ENCODE results near the gene DUSP6. TPM values are rescaled to one million over a fixed set of nuclear protein-coding genes. Genes with fewer than 3 reads are reported as not detected.
"Not testable (repeated sequence)": the region's sequence is repeated elsewhere in the genome, so short reads cannot be mapped to it uniquely, and the experiment has no call there.

The DUSP6 gene
- total RNA-seq, 2 donors from 2014 or later = 42.2 to 49.6 TPM

DNA sequence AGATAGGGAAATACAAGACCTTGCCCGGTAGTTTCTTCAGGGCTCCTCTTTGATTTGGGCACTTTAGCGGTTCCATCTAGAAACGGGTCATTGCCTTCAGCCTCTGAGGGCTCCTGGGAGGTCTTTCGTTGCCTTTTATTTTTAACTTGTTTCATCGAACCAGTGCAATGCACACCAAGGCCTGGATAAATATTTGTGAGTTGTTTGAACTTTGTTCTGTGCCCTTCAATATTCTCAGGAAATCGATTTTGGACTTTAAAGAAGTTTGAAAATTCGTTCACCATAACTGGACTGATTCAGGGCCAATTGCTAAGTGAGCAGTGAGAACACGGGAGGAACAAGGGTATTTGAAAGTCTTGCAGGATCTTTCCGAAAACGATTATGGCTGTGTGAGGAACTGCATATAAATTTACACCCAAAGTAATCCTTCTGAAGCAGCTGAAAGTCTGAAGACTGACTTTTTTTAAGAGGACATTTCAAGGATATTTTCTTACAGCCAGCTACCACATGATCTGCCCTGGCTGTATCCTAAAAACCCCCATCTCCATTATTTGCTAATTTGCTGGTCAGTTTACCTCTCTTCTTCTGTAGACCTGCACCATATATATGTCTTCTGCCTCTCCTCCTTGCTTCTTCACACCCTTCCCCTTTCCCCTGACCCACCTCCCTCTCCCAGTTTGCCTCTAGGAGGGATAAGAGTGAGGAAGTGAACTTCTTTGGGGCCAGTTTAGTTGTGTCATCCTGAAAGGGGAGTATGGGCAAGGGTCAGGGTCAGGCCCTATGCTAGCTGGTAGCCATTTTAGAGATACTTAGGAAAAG is 8.0 kb downstream of the DUSP6 start:
- no peak for DNase-seq (ENCODE audit: low spot score)
- intact Hi-C loops (cut with DNase I) = loop anchor here in 1 of 2 donors (5.0 to 10.0 kb wide), 2 partner anchors 187 to 289 kb away; no protein-coding TSS in a partner anchor

DNA sequence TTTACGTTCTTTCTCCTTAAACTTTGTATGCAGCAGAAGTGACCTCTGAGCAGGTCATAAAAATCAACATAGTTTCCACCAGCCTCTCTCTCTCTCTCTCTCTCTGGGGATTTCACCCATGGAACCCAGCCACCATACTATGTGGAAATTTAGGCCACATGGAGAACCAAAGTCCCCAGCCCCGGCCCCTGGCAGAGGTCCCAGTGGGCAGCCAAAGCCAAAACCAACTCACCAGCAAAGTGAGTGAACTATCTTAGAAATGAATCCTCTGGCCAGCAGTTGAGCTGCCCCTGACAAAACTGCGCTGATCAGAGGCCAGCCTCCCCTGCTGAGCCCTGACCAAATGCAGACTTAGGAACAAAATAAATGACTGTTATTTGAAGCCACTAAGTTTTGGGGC is 9.2 kb downstream of the DUSP6 start:
- peak; percentile 90 for DNase-seq (ENCODE audit: low spot score)
- intact Hi-C loops (cut with DNase I) = loop anchor here in 1 of 2 donors (5.0 to 10.0 kb wide), 2 partner anchors 186 to 288 kb away; no protein-coding TSS in a partner anchor

DNA sequence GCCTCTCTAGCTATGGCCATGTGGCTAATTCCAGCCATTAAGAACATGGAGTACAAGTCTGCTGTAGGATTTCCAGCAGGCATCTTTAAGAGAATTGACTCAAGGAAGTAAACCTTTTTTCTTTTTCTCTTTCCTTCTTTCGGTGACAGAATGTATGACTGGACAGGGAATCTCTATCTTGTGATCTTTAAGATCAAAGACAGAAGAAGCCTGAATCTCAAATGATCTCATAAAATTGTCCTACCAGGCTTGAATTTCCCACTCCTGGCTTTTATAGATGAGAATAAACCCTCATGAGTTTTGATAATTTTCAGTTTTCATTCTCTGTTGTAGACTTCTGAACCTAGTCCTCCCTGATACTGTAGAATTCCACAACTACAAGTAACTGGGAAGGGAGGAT is 11.4 kb downstream of the DUSP6 start:
- intact Hi-C loops (cut with DNase I) = loop anchor here in 1 of 2 donors (5.0 to 10.0 kb wide), 2 partner anchors 184 to 286 kb away; no protein-coding TSS in a partner anchor
- no peak for DNase-seq (ENCODE audit: low spot score)

DNA sequence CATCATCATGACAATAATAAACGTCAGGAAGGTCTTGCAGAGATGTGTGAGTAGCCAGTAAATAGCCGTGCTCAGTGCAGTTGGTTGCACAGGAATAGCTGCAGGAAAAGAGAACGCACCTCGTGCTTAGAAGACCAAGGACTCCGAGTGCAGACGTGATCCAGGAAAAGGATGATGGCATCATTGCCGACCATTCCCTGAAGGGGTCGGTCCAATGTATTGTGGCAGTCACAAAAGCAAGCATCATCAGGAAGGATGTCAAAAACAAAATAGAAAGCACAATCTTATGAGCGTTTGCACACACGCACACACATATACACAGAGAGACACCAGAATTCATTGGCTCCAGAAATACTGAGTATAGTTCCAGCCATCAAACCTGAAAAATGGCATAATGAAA is 12.8 kb downstream of the DUSP6 start:
- no peak for DNase-seq (ENCODE audit: low spot score)
- intact Hi-C loops (cut with DNase I) = no loop called here

DNA sequence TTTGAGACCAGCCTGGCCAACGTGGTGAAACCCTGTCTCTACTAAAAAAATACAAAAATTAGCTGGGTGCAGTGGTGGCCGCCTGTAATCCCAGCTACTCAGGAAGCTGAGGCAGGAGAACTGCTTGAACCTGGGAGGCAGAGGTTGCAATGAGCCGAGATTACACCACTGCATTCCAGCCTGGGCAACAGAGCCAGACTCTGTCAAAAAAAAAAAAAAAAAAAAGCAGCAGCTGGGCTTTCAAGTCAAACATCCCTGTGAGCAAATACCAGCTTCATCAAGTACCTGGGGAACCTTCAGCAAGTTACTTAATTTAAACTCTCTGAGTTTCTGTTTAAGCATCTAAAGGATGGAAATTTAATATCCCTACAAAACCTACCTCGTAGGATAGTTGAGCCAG is 15.2 kb downstream of the DUSP6 start:
- intact Hi-C loops (cut with DNase I); DNase-seq (ENCODE audit: low spot score): not testable (repeated sequence)

DNA sequence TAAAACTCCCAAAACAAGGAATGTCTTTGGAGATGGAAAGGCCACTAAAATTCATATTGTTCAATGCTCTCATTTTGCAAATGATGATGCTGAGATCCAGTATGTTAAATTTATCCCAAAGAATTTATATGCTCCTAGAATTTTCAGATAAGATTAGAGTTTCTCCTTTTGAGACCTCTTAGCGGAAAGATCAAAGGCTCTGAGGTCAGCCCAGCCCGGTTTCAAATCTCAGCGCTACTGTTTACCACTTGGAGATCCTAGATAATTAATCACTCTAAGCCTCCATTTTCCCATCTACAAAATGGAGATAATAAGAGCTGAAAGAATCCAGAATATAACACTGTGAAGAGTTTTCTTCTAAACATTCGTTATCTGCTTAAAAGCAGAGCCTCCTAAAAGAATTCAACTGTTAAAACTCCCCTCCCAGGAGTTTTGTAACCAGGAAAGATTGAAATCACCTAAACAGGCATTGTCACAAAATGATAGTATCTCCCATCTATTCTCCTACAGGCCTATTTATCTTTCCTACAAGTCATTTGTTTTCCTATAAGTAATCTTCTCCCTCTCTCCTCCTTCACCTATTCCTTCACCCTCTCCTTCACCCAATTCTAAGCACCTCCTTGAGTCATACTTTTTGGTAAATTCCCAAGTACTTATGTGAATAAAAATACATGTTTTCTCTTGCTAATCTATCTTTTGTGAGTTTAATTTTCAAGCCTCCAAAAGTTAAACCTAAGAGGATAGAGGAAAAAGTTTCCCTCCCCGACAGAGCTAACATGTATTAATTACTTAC is 16.7 kb downstream of the DUSP6 start:
- intact Hi-C loops (cut with DNase I) = no loop called here
- DNase-seq (ENCODE audit: low spot score) = no peak

DNA sequence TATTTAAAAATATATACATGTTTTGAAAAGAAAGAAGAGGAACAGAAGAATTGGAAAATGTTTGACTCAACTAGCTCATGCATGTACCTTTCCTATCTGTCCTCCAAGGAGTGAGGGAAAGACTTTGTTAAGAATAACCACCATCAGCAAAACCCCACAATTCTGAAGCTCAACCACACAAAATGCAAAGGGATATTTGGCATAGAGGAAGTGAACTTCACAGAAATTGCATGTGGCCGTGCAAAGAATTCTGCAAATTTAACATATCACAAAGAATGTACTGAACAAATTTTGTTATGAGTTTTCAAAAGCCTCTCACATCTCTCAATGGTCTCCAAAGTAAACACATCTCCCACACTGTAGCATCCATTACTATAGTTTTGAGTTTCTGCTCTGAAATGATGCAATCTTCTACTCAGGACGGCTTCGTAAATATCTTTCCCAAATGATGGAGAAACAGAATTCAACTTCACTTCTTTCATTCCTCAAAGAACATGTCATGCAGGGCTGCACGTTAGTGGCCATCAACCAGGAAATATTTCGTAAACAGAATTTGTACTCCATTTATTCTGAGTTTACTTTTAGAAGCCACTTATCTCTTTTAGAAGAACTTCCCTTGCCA is 17.6 kb downstream of the DUSP6 start:
- no peak for DNase-seq (ENCODE audit: low spot score)
- intact Hi-C loops (cut with DNase I) = no loop called here

DNA sequence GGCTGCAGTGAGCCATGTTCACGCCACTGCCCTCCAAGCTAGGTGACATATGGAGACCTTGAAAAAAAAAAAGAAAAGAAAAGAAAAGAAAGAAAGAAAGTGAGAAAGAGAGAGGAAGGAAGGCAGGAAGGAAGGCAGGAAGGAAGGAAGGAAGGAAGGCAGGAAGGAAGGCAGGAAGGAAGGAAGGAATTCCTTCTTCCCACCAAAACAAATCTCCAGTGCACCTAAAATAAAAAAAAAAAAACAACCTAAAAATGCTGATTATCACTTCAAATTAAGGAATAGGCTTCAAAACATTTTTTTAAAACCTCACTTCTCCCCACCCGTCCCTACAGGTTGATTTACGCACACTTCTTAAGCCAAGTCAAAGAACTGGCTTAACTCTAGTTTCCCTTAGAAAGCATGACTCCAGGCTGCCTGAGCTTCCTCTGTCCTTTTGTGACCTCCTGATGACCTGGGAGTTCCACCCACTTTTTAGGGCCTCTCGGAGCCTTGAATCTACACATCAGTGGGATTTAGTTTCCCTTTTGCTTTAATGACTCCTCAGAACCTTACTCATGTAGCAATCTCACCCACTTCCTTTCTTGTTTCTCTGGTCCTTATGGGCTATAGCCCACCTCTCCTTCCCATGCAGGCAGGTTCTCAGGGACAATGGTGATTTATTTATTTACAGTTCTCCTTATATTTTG is 18.6 kb downstream of the DUSP6 start:
- DNase-seq (ENCODE audit: low spot score) = no peak
- intact Hi-C loops (cut with DNase I) = no loop called here

DNA sequence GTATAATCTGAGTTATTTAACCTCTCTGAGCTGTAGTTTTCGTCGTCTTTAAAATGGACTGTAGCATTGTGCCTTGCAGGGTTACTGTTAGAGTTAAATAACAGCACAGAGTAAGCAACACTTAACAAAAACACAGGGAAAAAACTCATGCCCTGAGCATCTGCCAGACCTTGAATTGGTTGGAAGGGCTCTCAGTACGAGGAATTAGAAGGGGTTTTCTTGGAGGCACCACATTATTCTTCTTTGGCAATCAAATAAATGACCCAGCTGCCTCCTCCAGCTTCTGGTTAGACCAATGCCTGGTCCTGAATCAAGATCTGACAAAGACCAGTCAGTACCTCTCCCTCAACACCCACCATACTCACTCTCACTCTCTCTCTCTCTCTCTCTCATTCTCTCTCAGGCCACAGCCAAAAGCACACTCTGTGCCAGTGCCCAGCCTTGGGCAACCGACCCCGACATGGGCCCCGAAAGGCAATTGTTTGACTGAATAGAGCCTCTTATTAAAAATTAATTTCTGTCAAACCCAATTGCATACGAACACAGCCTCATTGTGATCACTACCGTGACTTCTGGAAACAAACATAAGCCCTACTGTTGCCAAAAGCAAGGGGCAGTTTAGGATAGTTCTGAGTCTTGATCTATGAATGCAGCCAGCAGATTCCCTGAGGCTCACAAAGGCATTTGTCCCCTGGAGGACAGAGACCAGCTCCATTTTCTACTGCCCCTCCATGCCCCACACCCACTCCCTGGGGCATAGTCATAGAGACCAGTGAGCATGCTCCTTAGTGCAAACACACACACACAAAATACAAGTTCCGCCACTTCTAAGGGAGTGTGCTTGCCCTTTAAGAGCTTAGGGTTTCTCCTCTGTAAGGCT is 23.9 kb downstream of the DUSP6 start:
- intact Hi-C loops (cut with DNase I) = no loop called here
- no peak for DNase-seq (ENCODE audit: low spot score)

DNA sequence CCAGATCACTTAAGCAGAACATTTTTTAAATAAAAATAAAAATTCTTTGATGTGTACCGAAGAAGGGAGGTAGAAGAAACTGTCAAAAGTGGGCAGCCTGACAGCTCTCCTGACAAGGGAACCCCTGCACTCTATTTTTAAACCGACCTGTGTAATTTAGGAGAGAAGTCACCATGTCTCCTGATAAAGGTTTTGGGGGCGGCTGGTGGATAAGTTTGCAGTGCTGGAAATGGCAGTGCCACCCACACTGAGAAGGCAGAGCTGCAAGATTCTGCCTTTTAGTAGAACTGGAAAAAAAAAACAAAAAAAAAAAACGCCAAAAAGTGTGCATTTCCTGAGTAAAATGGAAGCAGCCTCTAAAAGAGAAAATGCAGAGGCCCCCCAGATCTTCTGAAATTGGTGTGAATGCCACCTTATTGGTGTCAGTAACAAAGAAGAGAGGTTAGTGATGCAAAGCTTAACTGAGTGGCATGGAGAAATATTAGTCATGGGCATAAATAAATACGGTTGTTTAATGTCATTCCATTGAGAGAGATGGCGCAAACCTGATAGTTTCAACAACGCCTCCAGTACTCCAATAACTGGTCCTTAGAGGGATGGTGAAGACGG is 24.7 kb downstream of the DUSP6 start:
- intact Hi-C loops (cut with DNase I) = no loop called here
- DNase-seq (ENCODE audit: low spot score) = no peak

DNA sequence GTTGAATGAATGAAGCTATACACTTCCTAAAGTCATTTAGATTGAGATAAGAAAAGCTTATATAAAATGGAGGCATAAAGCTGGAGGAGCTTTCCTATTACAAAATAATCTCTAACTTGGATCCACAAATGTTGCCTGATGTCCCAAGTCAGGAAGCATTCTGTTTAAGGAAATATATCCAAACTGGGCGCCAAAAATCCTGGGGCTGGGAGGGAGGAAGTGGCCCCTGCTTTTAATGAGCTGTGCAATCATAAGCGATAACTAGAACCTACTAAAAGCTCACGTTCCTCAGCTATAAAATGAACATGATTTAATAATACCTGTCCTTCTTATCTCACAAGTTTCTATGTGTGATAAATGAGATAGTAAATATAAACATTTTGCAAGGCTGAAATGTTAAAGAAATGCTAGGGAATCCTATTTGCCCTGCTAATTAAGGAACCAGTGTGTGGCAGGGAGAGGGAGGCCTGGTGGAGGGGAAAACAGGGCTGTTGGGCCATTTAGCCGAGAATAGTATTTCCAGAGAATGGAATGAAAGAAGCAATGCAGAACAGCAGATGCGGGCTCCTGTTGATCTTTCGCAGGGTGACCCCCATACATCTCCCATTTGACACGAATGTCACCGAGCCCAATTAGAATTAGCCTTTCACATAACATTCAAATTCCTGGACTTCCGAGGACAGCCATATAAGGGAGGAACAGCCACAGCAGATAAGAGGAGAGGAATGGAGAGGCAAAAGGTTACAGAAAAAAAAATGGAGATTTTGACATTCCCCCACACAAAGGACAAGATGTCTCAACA is 25.9 kb downstream of the DUSP6 start:
- intact Hi-C loops (cut with DNase I) = no loop called here
- no peak for DNase-seq (ENCODE audit: low spot score)

DNA sequence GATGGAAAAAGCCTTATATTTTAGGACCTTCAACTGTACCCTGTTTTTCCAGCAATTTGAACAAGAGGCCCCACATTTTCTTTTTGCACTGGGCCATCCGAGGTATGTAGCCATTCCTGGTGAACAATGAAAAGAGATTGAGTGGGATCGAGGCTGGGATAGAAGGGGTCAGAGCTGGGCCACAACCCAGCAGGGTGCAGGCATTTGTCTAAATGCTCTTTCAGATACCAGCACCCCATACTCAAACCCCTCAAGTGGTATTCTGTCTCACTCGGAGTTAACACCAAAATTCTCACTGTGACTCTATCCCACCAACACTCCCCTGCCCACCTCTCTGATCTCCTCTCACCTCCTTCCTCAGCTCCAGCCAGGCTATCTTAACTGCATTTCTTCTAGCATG is 26.8 kb downstream of the DUSP6 start:
- intact Hi-C loops (cut with DNase I) = no loop called here
- DNase-seq (ENCODE audit: low spot score) = no peak

DNA sequence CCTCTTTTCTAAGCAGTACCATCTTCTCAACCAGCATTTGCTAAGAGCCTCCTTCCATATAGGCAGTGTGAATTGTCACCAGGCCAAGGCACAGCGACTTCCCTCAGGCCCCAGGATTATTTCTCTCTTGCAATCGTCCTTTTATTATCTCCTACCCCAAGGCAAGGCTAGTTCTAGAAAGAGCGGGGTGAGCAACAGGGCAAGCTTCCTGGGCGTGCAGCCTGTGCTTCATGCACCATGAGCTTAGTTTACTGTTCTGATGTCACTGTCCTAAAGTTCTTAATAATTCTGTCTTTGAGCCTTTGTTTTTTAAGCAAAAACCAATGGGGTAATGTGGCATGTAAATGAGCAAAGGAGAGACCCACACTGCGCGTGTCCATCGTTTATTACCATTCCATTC is 27.9 kb downstream of the DUSP6 start:
- no peak for DNase-seq (ENCODE audit: low spot score)
- intact Hi-C loops (cut with DNase I) = no loop called here

DNA sequence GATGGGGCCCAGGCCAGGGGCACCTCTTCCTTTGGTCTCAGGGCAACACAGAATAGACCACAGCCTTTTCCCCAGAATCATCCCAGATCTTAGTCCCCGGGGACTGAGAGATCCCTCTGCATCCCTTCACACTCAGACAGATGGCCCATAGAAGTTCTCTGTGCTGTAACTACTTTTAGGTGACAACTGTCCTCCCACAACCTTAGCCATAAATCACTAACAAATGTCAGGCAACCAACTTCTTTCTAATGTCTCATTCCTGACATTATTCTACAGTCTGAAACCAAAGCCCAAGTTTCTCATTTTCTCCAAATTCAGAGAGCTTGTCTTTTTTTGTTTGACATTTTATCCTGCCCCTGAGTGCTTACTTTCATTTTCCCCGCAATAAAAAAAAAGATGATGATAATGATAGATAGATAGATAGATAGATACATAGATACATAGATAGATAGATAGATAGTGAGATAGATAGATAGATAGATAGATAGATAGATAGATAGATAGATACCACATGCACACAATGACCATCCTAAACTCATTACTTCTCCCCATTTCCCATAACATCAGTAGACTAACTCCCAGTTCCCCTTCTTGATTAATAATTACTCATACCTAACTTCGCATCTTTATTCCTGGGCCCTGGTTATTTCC is 28.6 kb downstream of the DUSP6 start:
- intact Hi-C loops (cut with DNase I) = no loop called here
- DNase-seq (ENCODE audit: low spot score) = no peak

DNA sequence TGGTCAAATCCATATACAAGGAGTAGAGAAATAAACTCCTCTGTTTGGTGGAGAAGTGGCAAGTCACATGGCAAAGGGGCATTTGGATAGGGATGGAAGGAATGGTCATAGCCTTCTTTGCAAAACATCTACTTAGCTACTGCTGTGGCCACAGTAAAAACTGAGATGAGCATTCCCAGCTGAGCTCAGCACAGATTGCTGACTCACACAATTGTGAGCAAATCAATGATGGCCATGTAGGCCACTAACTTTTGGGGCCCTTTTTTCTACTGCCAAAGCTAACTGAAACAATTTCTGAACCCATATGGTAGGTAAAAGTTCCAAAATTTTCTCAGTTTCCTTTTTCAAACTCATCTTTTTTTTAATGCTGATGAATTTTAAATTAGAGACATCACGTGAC is 31.6 kb downstream of the DUSP6 start:
- no peak for DNase-seq (ENCODE audit: low spot score)
- intact Hi-C loops (cut with DNase I) = no loop called here

DNA sequence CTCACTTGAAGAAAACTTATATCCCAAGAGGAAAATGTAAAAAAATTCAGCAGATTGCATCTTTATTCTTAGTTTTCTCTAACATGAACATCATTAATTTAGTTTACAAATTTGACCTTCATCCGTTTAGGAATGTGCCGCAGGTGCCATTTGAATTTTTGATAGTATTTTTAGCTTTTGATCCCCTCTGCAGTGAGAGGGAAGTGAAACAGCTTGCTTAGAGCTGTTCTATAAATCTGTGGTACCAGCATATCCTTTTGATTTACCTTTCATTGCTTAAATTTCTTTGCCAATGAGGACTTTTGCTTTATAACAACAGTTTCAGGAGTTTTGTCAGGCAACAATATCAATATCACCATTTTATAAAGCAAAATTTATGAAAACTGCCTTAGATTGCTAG is 32.7 kb downstream of the DUSP6 start:
- intact Hi-C loops (cut with DNase I) = no loop called here
- no peak for DNase-seq (ENCODE audit: low spot score)

DNA sequence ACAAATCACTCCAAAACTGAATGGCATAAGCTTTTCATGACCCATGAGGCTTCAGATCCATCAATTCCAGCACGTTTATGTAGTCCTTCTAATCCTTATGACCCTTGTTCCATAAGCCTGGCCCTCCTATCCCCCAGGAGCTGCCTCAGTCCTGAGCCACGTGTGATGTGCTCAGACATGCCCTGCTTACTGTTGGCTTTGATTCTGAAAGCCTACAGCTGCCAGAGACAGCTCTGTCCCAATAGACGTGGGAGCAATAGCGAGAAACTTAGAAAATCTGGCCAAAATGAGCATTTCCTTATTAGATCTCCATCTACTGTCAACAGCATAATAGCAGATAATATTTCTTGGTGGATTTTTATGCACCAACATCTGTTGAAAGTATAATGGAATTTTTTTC is 33.2 kb downstream of the DUSP6 start:
- DNase-seq (ENCODE audit: low spot score) = no peak
- intact Hi-C loops (cut with DNase I) = no loop called here

Measured in posterior vena cava (tissue), 2 donors.